Astrocyte (in vitro differentiated cells and primary cell): ENCODE results near the gene XYLB.

Source experiments
- CTCF ChIP-seq: IDR thresholded peaks from 2 replicates; pipeline ENCODE4 v1.5.1; 2011; ENCODE audit warnings: low read depth, mild to moderate bottlenecking, inconsistent platforms, low read length, moderate library complexity; ENCODE audit not compliant: insufficient read depth
- EZH2 ChIP-seq: IDR thresholded peaks from 2 replicates; pipeline ENCODE4 v1.6.1; 2012; ENCODE audit warnings: mild to moderate bottlenecking, low read length, inconsistent platforms; ENCODE audit not compliant: insufficient read depth

- TF ChIP-seq CTCF (no peak), EZH2 (no peak)
Observed at GRCh38 chr3:38454884-38455638, 108.5 kb downstream of the XYLB start.
